HCT116 (cell line): ENCODE measurements around the gene C3orf20. TPM values are rescaled to one million over a fixed set of nuclear protein-coding genes. Genes with fewer than 3 reads are reported as not detected.

Source experiments
- ATAC-seq: fragments of 200-7000 bp; cut with Tn5 transposase; 2 replicates; pipeline ENCODE4 v1.9.1; 2020; ENCODE audit warnings: mild to moderate bottlenecking, moderate library complexity
- BruUV-seq: library from RNA; stranded (reverse); fragments of 400-500 nt; replicated peaks from 2 replicates; lab custom pipeline; 2021; lab: Mats Ljungman, UMichigan
- CTCF ChIA-PET: fragments of 300-600 bp; sonication (Branson Sonifier 250); formaldehyde crosslinking; loops from one replicate; lab custom pipeline; 2021; ENCODE audit warnings: antibody characterized with exemption; lab: Charles Lee
- POLR2A ChIA-PET: fragments of 300-600, 350-600 bp; sonication (Branson Sonifier 250); formaldehyde crosslinking; loops from one replicate; lab custom pipeline; 2021; ENCODE audit warnings: antibody characterized with exemption; lab: Charles Lee
- RAD21 ChIA-PET, 2 experiments: fragments of 300-600 bp; sonication (Branson Sonifier 250); formaldehyde crosslinking; loops; one replicate each; lab custom pipeline; 2023; ENCODE audit warnings: low total read pairs in 2 of 2; ENCODE audit not compliant: uncharacterized antibody in 2 of 2, unreplicated experiment in 2 of 2, low non-redundant PET in 1 of 2; lab: Charles Lee
- DNase-seq: peaks from one replicate; pipeline ENCODE4 v3.0.0-alpha.2; 2010; ENCODE audit warnings: low read depth, low spot score
- H2AFZ ChIP-seq: fragments of 200-600 bp; shearing (Covaris generic), sonication (generic); 2 replicates; pipeline ENCODE4 v1.6.1; 2017; ENCODE audit warnings: low read depth, mixed run types, mixed read lengths, antibody characterized with exemption, low read length; ENCODE audit not compliant: poor library complexity, severe bottlenecking
- H3K27ac ChIP-seq: 2 replicates; pipeline ENCODE4 v1.5.1; 2012; ENCODE audit warnings: low read depth, low read length
- H3K27me3 ChIP-seq: fragments of 200-600 bp; sonication (generic); 2 replicates; pipeline ENCODE4 v1.6.1; 2016; ENCODE audit warnings: mixed run types, low read length, mixed read lengths; ENCODE audit not compliant: insufficient read depth
- H3K36me3 ChIP-seq, 2 experiments: fragments of 200-500 bp in 1 of 2; fragments of 200-600 bp in 1 of 2; sonication (Bioruptor generic) in 1 of 2; sonication (generic) in 1 of 2; 2 replicates each; pipeline versions ENCODE4 v1.5.1 to v1.6.1; 2014 to 2016; ENCODE audit warnings: low read length in 2 of 2, inconsistent platforms in 1 of 2, mixed read lengths in 1 of 2, mixed run types in 1 of 2; ENCODE audit not compliant: insufficient read depth in 2 of 2, control insufficient read depth in 1 of 2
- H3K4me1 ChIP-seq, 2 experiments: fragments of 200-600 bp in 1 of 2; sonication (generic) in 1 of 2; 2 replicates each; pipeline versions ENCODE4 v1.5.1 to v1.6.1; 2012 to 2017; ENCODE audit warnings: low read length in 2 of 2, inconsistent platforms in 1 of 2, mild to moderate bottlenecking in 1 of 2, mixed read lengths in 1 of 2, mixed run types in 1 of 2, moderate library complexity in 1 of 2; ENCODE audit not compliant: insufficient read depth in 2 of 2, control insufficient read depth in 1 of 2
- H3K4me2 ChIP-seq: fragments of 200-600 bp; sonication (generic); 2 replicates; pipeline ENCODE4 v1.6.1; 2017; ENCODE audit warnings: mixed run types, low read length, mixed read lengths
- H3K4me3 ChIP-seq, 2 experiments: fragments of 200-600 bp in 1 of 2; sonication (generic) in 1 of 2; replicated peaks in 1 of 2; 2 replicates each; pipeline ENCODE4 v1.5.1; 2011 to 2016; ENCODE audit warnings: low read length in 2 of 2, control low read depth in 1 of 2, low read depth in 1 of 2, mild to moderate bottlenecking in 1 of 2, mixed read lengths in 1 of 2, mixed run types in 1 of 2
- H3K79me2 ChIP-seq: fragments of 200-600 bp; sonication (generic); 2 replicates; pipeline ENCODE4 v1.6.1; 2017; ENCODE audit warnings: mild to moderate bottlenecking, mixed run types, low read length, moderate library complexity, mixed read lengths; ENCODE audit not compliant: insufficient read depth
- H3K9ac ChIP-seq: fragments of 200-600 bp; sonication (generic); 2 replicates; pipeline ENCODE4 v1.6.1; 2016; ENCODE audit warnings: low read length, mixed read lengths
- H3K9me2 ChIP-seq: fragments of 200-600 bp; sonication (generic), shearing (Covaris generic); 2 replicates; pipeline ENCODE4 v1.6.1; 2017; ENCODE audit warnings: mixed run types, mild to moderate bottlenecking, moderate library complexity; ENCODE audit not compliant: insufficient read depth
- H3K9me3 ChIP-seq, 2 experiments: fragments of 200-500 bp in 1 of 2; fragments of 200-600 bp in 1 of 2; sonication (Bioruptor generic) in 1 of 2; sonication (generic) in 1 of 2; 2 replicates each; pipeline ENCODE4 v1.6.1; 2014 to 2017; ENCODE audit warnings: low read length in 2 of 2, mixed read lengths in 2 of 2, inconsistent platforms in 1 of 2, low read depth in 1 of 2, mild to moderate bottlenecking in 1 of 2, mixed run types in 1 of 2, moderate library complexity in 1 of 2; ENCODE audit not compliant: control insufficient read depth in 1 of 2, insufficient read depth in 1 of 2
- H4K20me1 ChIP-seq: fragments of 200-600 bp; sonication (generic), shearing (Covaris generic); 2 replicates; pipeline ENCODE4 v1.6.1; 2017; ENCODE audit warnings: mixed run types, mild to moderate bottlenecking, moderate library complexity; ENCODE audit not compliant: insufficient read depth
- ATF3 ChIP-seq: IDR thresholded peaks from 2 replicates; pipeline ENCODE4 v1.6.1; 2012
- EGR1 ChIP-seq: IDR thresholded peaks from 2 replicates; pipeline ENCODE4 v1.6.1; 2012; ENCODE audit warnings: low read depth
- RAD21 ChIP-seq: IDR thresholded peaks from 2 replicates; pipeline ENCODE4 v1.6.1; 2012; ENCODE audit warnings: low read depth, mild to moderate bottlenecking
- REST ChIP-seq: IDR thresholded peaks from 2 replicates; pipeline ENCODE4 v1.6.1; 2012; ENCODE audit warnings: low read depth
- SRF ChIP-seq: IDR thresholded peaks from 2 replicates; pipeline ENCODE4 v1.6.1; 2012; ENCODE audit warnings: low read depth
- ZFX ChIP-seq: fragments of 450-650 bp; IDR thresholded peaks from 2 replicates; pipeline ENCODE4 v1.6.1; 2017
- ZNF274 ChIP-seq: fragments of 200-500 bp; sonication (Bioruptor generic); IDR thresholded peaks from 2 replicates; pipeline ENCODE4 v1.6.1; 2014; ENCODE audit warnings: mild to moderate bottlenecking, low read depth, low read length, inconsistent platforms
- intact Hi-C: fragments of 100-400 bp; cut with micrococcal nuclease; formaldehyde crosslinking; loops from 2 replicates; pipeline ENCODE4 v1.10.0; 2022
- total RNA-seq: library from RNA; stranded (reverse); gene quantifications from one replicate; pipeline ENCODE4 v1.2.1, GENCODE V29; 2021; ENCODE audit not compliant: unreplicated experiment

The C3orf20 gene
- total RNA-seq, 1 experiment from 2014 or later: 0.20 TPM

- no TSS peak for BruUV-seq
- intact Hi-C loops: no loop called here
- CTCF ChIA-PET: no interaction called here
Observed at GRCh38 chr3:14640734-14641133, 34.2 kb upstream of the C3orf20 start.

More at GRCh38 chr3:14640734-14641133, 34.2 kb upstream of the C3orf20 start:
- H4K20me1 ChIP-seq: no peaks in the 10 kb centered on the region
- H3K4me3 ChIP-seq: no peak overlapping the region
- TF ChIP-seq RAD21 (no peak), REST (no peak), EGR1 (no peak), ZNF274 (no peak), ATF3 (no peak), SRF (no peak), ZFX (no peak)
- TF ChIP-seq, all 23 proteins: peak for 0
- Histone ChIP-seq H3K9me2 (no peaks in the 10 kb centered on the region), H3K9me3 (no peaks in the 10 kb centered on the region), H2AFZ (no peak overlapping the region), H3K4me2 (no peak overlapping the region), H3K27me3 (peaks cover 15% of the 10 kb centered on the region), H3K79me2 (no peaks in the 10 kb centered on the region), H3K36me3 (no peaks in the 10 kb centered on the region), H3K27ac (no peak overlapping the region), H3K9ac (no peak overlapping the region), H3K4me1 (no peaks in the 10 kb centered on the region)
- ATAC-seq: no peak
- no peak for DNase-seq
- ChIA-PET RAD21 (no interaction called here), POLR2A (no interaction called here)
